GM12878 (cell line): ENCODE measurements around the gene CCP110. TPM values are rescaled to one million over a fixed set of nuclear protein-coding genes. Genes with fewer than 3 reads are reported as not detected.

Experiments used
- ATF7 ChIP-seq: fragments of 450-650 bp; IDR thresholded peaks from 2 replicates; pipeline ENCODE4 v1.6.1; 2016; ENCODE audit warnings: low read depth, mild to moderate bottlenecking
- BMI1 ChIP-seq: fragments of 450-650 bp; IDR thresholded peaks from 2 replicates; pipeline ENCODE4 v1.6.1; 2016; ENCODE audit warnings: mild to moderate bottlenecking, moderate library complexity, borderline replicate concordance
- CEBPB ChIP-seq, 2 experiments: fragments of 150-350 bp in 1 of 2; IDR thresholded peaks; 2 replicates each; pipeline ENCODE4 v1.6.1; 2012 to 2014; ENCODE audit warnings: low read depth in 2 of 2, low read length in 2 of 2, borderline replicate concordance in 1 of 2, inconsistent platforms in 1 of 2
- DPF2 ChIP-seq: fragments of 450-650 bp; IDR thresholded peaks from 2 replicates; pipeline ENCODE4 v1.6.1; 2017; ENCODE audit warnings: mild to moderate bottlenecking
- ESRRA ChIP-seq: IDR thresholded peaks from 2 replicates; pipeline ENCODE4 v1.6.1; 2012; ENCODE audit warnings: mild to moderate bottlenecking, low read length, improper control_type of control experiment
- HDAC2 ChIP-seq: fragments of 200-600 bp; sonication (generic); IDR thresholded peaks from 2 replicates; pipeline ENCODE4 v1.6.1; 2017
- HDAC6 ChIP-seq: fragments of 200-600 bp; sonication (generic); IDR thresholded peaks from one replicate; pipeline ENCODE4 v1.8.0; 2017; ENCODE audit warnings: antibody characterized with exemption; ENCODE audit not compliant: unreplicated experiment
- HSF1 ChIP-seq: fragments of 150-350 bp; IDR thresholded peaks from 2 replicates; pipeline ENCODE4 v1.6.1; 2014; ENCODE audit warnings: mild to moderate bottlenecking, low read depth, low read length
- IRF5 ChIP-seq: fragments of 450-650 bp; IDR thresholded peaks from 2 replicates; pipeline ENCODE4 v1.6.1; 2017; ENCODE audit warnings: borderline replicate concordance
- JUND ChIP-seq: IDR thresholded peaks from 2 replicates; pipeline ENCODE4 v1.6.1; 2012; ENCODE audit warnings: low read depth, mild to moderate bottlenecking, low read length, improper control_type of control experiment, moderate library complexity
- MEF2A ChIP-seq: IDR thresholded peaks from 2 replicates; pipeline ENCODE4 v1.6.1; 2011; ENCODE audit warnings: low read depth, mild to moderate bottlenecking, low read length, moderate library complexity; ENCODE audit not compliant: insufficient read depth
- NR2C1 ChIP-seq: fragments of 450-650 bp; IDR thresholded peaks from 2 replicates; pipeline ENCODE4 v1.6.1; 2017; ENCODE audit warnings: antibody characterized with exemption, mild to moderate bottlenecking, moderate library complexity
- POLR2AphosphoS2 ChIP-seq: IDR thresholded peaks from 2 replicates; pipeline ENCODE4 v1.6.1; 2011; ENCODE audit warnings: low read depth, mild to moderate bottlenecking, low read length, improper control_type of control experiment, moderate library complexity
- RUNX3 ChIP-seq: IDR thresholded peaks from 2 replicates; pipeline ENCODE4 v1.6.1; 2012; ENCODE audit warnings: low read length, inconsistent platforms
- SIN3A ChIP-seq: IDR thresholded peaks from 2 replicates; pipeline ENCODE4 v1.6.1; 2012; ENCODE audit warnings: low read depth, low read length, improper control_type of control experiment
- SKIL ChIP-seq: fragments of 450-650 bp; IDR thresholded peaks from 2 replicates; pipeline ENCODE4 v1.6.1; 2017; ENCODE audit warnings: mild to moderate bottlenecking, low read depth, inconsistent platforms; ENCODE audit not compliant: poor library complexity, severe bottlenecking
- TAF1 ChIP-seq: IDR thresholded peaks from 2 replicates; pipeline ENCODE4 v1.6.1; 2011; ENCODE audit warnings: mild to moderate bottlenecking, low read depth, low read length, borderline replicate concordance
- ZNF384 ChIP-seq: IDR thresholded peaks from 2 replicates; pipeline ENCODE4 v1.6.1; 2012; ENCODE audit warnings: low read depth, mild to moderate bottlenecking, low read length, improper control_type of control experiment, borderline replicate concordance
- polyA plus RNA-seq, 11 experiments: library from polyadenylated mRNA; depleted of rRNA in 4 of 11; unstranded in 6 of 11; stranded (reverse) in 5 of 11; fragments of >200 nt; fragmentation: Nextera tagmentation in 4 of 11; fragmentation: Illumina TruSeq in 1 of 11; extraction: Ambion mirVana in 4 of 11; extraction: Trizol in 1 of 11; gene quantifications; 1 replicate in 1 of 11; 2 replicates in 10 of 11; pipeline versions ENCODE4 v1.2.1 to v1.2.3, GENCODE V29; 2011 to 2016; ENCODE audit warnings: inconsistent platforms in 2 of 11, missing spikeins in 2 of 11, low read depth in 1 of 11
- total RNA-seq, 4 experiments: library from RNA; depleted of rRNA in 3 of 4; stranded (reverse); fragments of >200 nt in 3 of 4; fragmentation: Illumina TruSeq in 1 of 4; extraction: Trizol in 1 of 4; gene quantifications; 2 replicates each; pipeline versions ENCODE4 v1.2.1 to v1.2.3, GENCODE V29; 2013 to 2021
- TF ChIP-seq, protein P1 (sequence below): fragments of 450-650 bp; formaldehyde crosslinking; IDR thresholded peaks from 2 replicates; pipeline ENCODE4 v1.4.0; 2022; ENCODE audit warnings: mild to moderate bottlenecking, moderate library complexity
- TF ChIP-seq, protein P2 (sequence below): fragments of 450-650 bp; IDR thresholded peaks from 2 replicates; pipeline ENCODE4 v1.6.1; 2016; ENCODE audit warnings: mild to moderate bottlenecking

Gene CCP110
- total and polyA plus RNA-seq, 10 of the 15 experiments (the other 5 are each of a cell fraction or from before 2014, with no cell fraction given) = 6.4 to 38.1 (median 26.7) TPM

DNA sequence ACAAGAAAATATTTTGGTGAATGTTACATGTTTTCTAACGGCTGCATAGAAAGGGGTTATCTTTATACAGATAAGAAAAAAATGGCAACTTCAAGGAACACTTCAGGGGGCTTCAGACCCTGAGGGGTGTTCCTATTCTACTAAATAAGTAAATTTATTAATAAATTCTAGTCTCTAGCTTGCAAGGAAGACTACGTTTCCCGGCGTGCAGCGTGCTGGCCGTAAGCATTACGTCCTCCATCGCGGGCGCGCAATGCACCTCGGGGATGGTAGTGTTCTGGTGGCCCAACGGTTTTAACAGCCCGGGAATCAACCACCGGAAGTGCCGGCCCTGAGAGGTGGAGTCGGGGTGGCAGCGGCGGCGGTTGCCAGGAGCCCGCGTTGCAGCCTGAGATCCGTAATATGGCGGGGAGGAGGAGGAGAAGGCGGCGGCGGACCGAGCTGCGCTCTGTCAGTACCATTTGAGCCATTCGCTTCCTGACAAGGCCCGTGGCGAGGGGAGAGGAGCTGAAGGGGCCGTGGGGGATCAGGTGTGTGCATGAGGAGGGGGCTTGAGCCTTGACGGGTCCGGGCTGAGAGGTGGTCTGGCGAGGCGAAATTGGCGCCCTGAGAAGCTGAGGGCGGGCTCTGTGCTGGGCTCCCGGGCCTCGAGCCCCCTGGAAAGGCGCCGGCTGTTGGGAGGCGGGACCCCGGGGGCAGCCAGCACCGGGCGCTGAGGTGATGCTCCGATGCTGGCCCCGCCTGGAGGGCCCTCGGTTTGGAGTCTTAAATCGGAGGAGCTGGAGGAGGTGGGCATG, at the start of gene CCP110 (continued):
- TF ChIP-seq ESRRA (no peak), HSF1 (no peak), TAF1 (peak; percentile 66; the same call in 1 of the 2 replicates), POLR2AphosphoS2 (no peak), DPF2 (no peak), MEF2A (0 out of 2 replicates have a peak, but pooled peaks have one; percentile 33), ATF7 (peak; percentile 82), ZNF384 (no peak), BMI1 (peak; percentile 86; the same call in 1 of the 2 replicates), NR2C1 (peak; percentile 62), HDAC6 (no peak), IRF5 (no peak), CEBPB (IDR thresholded peaks at IDR 0.05; ENCODE audit: borderline replicate concordance in 1 of 2, low read depth in 2 of 2, low read length in 2 of 2) (no peak), SIN3A (peak; percentile 91), JUND (peak; percentile 32; the same call in 1 of the 2 replicates), SKIL (no peak), RUNX3 (no peak; the same call in 1 of the 2 replicates), HDAC2 (no peak)
- TF ChIP-seq, protein P1, sequence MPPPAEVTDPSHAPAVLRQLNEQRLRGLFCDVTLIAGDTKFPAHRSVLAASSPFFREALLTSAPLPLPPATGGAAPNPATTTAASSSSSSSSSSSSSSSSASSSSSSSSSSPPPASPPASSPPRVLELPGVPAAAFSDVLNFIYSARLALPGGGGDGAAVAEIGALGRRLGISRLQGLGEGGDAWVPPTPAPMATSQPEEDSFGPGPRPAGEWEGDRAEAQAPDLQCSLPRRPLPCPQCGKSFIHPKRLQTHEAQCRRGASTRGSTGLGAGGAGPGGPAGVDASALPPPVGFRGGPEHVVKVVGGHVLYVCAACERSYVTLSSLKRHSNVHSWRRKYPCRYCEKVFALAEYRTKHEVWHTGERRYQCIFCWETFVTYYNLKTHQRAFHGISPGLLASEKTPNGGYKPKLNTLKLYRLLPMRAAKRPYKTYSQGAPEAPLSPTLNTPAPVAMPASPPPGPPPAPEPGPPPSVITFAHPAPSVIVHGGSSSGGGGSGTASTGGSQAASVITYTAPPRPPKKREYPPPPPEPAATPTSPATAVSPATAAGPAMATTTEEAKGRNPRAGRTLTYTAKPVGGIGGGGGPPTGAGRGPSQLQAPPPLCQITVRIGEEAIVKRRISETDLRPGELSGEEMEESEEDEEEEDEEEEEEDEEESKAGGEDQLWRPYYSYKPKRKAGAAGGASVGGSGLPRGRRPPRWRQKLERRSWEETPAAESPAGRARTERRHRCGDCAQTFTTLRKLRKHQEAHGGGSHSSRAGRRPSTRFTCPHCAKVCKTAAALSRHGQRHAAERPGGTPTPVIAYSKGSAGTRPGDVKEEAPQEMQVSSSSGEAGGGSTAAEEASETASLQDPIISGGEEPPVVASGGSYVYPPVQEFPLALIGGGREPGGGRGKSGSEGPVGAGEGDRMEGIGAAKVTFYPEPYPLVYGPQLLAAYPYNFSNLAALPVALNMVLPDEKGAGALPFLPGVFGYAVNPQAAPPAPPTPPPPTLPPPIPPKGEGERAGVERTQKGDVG = no peak
- TF ChIP-seq, protein P2, sequence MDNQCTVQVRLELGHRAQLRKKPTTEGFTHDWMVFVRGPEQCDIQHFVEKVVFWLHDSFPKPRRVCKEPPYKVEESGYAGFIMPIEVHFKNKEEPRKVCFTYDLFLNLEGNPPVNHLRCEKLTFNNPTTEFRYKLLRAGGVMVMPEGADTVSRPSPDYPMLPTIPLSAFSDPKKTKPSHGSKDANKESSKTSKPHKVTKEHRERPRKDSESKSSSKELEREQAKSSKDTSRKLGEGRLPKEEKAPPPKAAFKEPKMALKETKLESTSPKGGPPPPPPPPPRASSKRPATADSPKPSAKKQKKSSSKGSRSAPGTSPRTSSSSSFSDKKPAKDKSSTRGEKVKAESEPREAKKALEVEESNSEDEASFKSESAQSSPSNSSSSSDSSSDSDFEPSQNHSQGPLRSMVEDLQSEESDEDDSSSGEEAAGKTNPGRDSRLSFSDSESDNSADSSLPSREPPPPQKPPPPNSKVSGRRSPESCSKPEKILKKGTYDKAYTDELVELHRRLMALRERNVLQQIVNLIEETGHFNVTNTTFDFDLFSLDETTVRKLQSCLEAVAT = no peak
